K562 (cell line): ENCODE data around the gene PPP1R36. TPM values are rescaled to one million over a fixed set of nuclear protein-coding genes. Genes with fewer than 3 reads are reported as not detected.

Experiments used
- ATAC-seq: fragments of 200-7000 bp; cut with Tn5 transposase; 3 replicates; pipeline ENCODE4 v1.9.1; 2020; ENCODE audit warnings: moderate library complexity
- BruUV-seq: library from RNA; stranded (reverse); fragments of 400-500 nt; replicated peaks from 2 replicates; lab custom pipeline; 2021; lab: Mats Ljungman, UMichigan
- CTCF ChIA-PET: fragments of 300-600 bp; formaldehyde crosslinking; extraction: SDS; loops from one replicate; lab custom pipeline; 2021; ENCODE audit warnings: low intra/inter-chr PET ratio; lab: Yijun Ruan, JAX
- POLR2A ChIA-PET: fragments of 300-600, 350-650 bp; sonication (Branson Sonifier 250); formaldehyde crosslinking; extraction: SDS; loops from one replicate; lab custom pipeline; 2021; ENCODE audit warnings: antibody characterized with exemption, inconsistent platforms; lab: Yijun Ruan, JAX
- DNase-seq, 4 experiments: peaks; one replicate each; pipeline versions ENCODE4 v3.0.0 to v3.0.0-alpha.2; 2011 to 2018; ENCODE audit warnings: low spot score in 3 of 4, mixed read lengths in 3 of 4; ENCODE audit errors: extremely low read depth in 1 of 4
- FAIRE-seq: peaks from 2 replicates; lab custom pipeline; 2011; peaks lifted over from hg19 to GRCh38; lab: Jason Lieb, UNC
- H2AFZ ChIP-seq: 2 replicates; pipeline ENCODE4 v1.6.0; 2011; ENCODE audit warnings: low read depth, low read length, control low read depth, inconsistent platforms
- H3K27ac ChIP-seq: fragments of 200-600 bp; 3 replicates; pipeline ENCODE4 v1.8.0; 2011; ENCODE audit warnings: low read depth, mild to moderate bottlenecking, control low read depth, inconsistent platforms, low read length, moderate library complexity, mixed read lengths; ENCODE audit errors: extremely low read depth
- H3K27me3 ChIP-seq, 2 experiments: fragments of 300-600 bp in 1 of 2; 2 replicates in 1 of 2; 3 replicates in 1 of 2; pipeline versions ENCODE4 v1.6.0 to v1.8.0; 2011; ENCODE audit warnings: inconsistent platforms in 2 of 2, low read length in 2 of 2, mild to moderate bottlenecking in 1 of 2, mixed read lengths in 1 of 2, moderate library complexity in 1 of 2; ENCODE audit not compliant: control insufficient read depth in 2 of 2, insufficient read depth in 2 of 2
- H3K36me3 ChIP-seq: fragments of 300-600 bp; 3 replicates; pipeline ENCODE4 v1.8.0; 2011; ENCODE audit warnings: mild to moderate bottlenecking, low read length, inconsistent platforms; ENCODE audit not compliant: control insufficient read depth, insufficient read depth
- H3K4me1 ChIP-seq, 2 experiments: fragments of 200-600 bp in 1 of 2; replicated peaks in 1 of 2; 2 replicates in 1 of 2; 3 replicates in 1 of 2; pipeline versions ENCODE4 v1.5.1 to v1.8.0; 2011; ENCODE audit warnings: inconsistent platforms in 2 of 2, low read length in 2 of 2, mild to moderate bottlenecking in 1 of 2, mixed read lengths in 1 of 2, moderate library complexity in 1 of 2; ENCODE audit not compliant: control insufficient read depth in 2 of 2, insufficient read depth in 2 of 2
- H3K4me2 ChIP-seq: 2 replicates; pipeline ENCODE4 v1.6.1; 2011; ENCODE audit warnings: low read length, control low read depth, inconsistent platforms, mixed read lengths; ENCODE audit not compliant: insufficient read depth
- H3K4me3 ChIP-seq: fragments of 200-600 bp; sonication (generic), shearing (Covaris generic); 2 replicates; pipeline ENCODE4 v1.5.1; 2016; ENCODE audit warnings: control low read depth, inconsistent platforms
- H3K79me2 ChIP-seq: fragments of 200-600 bp; 3 replicates; pipeline ENCODE4 v1.8.0; 2011; ENCODE audit warnings: low read length, inconsistent platforms; ENCODE audit not compliant: control insufficient read depth, insufficient read depth
- H3K9ac ChIP-seq, 2 experiments: 2 replicates each; pipeline versions ENCODE4 v1.6.0 to v1.6.1; 2011; ENCODE audit warnings: low read depth in 2 of 2, low read length in 2 of 2, control low read depth in 1 of 2, inconsistent platforms in 1 of 2, mild to moderate bottlenecking in 1 of 2, mixed read lengths in 1 of 2; ENCODE audit not compliant: insufficient read depth in 1 of 2
- H3K9me1 ChIP-seq: one replicate; pipeline ENCODE4 v1.6.0; 2011; ENCODE audit warnings: inconsistent platforms, mild to moderate bottlenecking, low read length, moderate library complexity; ENCODE audit not compliant: control insufficient read depth, insufficient read depth
- H3K9me3 ChIP-seq: replicated peaks from 2 replicates; pipeline ENCODE4 v1.5.1; 2011; ENCODE audit warnings: low read depth, low read length, inconsistent platforms; ENCODE audit not compliant: control insufficient read depth, insufficient read depth
- H4K20me1 ChIP-seq: replicated peaks from 2 replicates; pipeline ENCODE4 v1.6.1; 2011; ENCODE audit warnings: low read length, inconsistent platforms, mixed read lengths; ENCODE audit not compliant: control insufficient read depth, insufficient read depth
- CBX3 ChIP-seq, 2 experiments: IDR thresholded peaks; 1 replicate in 1 of 2; 2 replicates in 1 of 2; pipeline ENCODE4 v1.6.1; 2012; ENCODE audit warnings: inconsistent platforms in 2 of 2, low read length in 2 of 2, borderline replicate concordance in 1 of 2, control low read depth in 1 of 2
- EP400 ChIP-seq: fragments of 450-650 bp; IDR thresholded peaks from 2 replicates; pipeline ENCODE4 v1.6.1; 2017; ENCODE audit warnings: antibody characterized with exemption, mild to moderate bottlenecking, moderate library complexity
- NCOA6 ChIP-seq: fragments of 450-650 bp; IDR thresholded peaks from 2 replicates; pipeline ENCODE4 v1.6.1; 2017; ENCODE audit warnings: mild to moderate bottlenecking
- POLR2B ChIP-seq: fragments of 450-650 bp; IDR thresholded peaks from 2 replicates; pipeline ENCODE4 v1.6.1; 2018; ENCODE audit warnings: low read depth; ENCODE audit not compliant: partially characterized antibody
- POLR3G ChIP-seq: IDR thresholded peaks from 2 replicates; pipeline ENCODE4 v1.6.1; 2011; ENCODE audit not compliant: insufficient read length, insufficient replicate concordance; ENCODE audit errors: extremely low read depth
- SIN3B ChIP-seq: fragments of 450-650 bp; IDR thresholded peaks from 2 replicates; pipeline ENCODE4 v1.6.1; 2017; ENCODE audit warnings: low read depth, mild to moderate bottlenecking, moderate library complexity
- TAF15 ChIP-seq: fragments of 200-400 bp; formaldehyde crosslinking; IDR thresholded peaks from 2 replicates; pipeline ENCODE4 v1.6.1; 2017; ENCODE audit warnings: mild to moderate bottlenecking, low read depth, low read length, moderate library complexity
- TCF3 ChIP-seq: sonication (generic); formaldehyde crosslinking; IDR thresholded peaks from 2 replicates; pipeline ENCODE4 v1.4.0; 2020; ENCODE audit warnings: mild to moderate bottlenecking, missing genetic modification reagents
- TOE1 ChIP-seq, 2 experiments: fragments of 450-650 bp in 1 of 2; sonication (generic) in 1 of 2; formaldehyde crosslinking in 1 of 2; IDR thresholded peaks; 2 replicates each; pipeline versions ENCODE4 v1.7.1 to v1.8.0; 2016 to 2022; ENCODE audit warnings: borderline replicate concordance in 2 of 2, mild to moderate bottlenecking in 2 of 2, antibody characterized with exemption in 1 of 2, inconsistent platforms in 1 of 2, low read depth in 1 of 2, missing genetic modification reagents in 1 of 2, moderate library complexity in 1 of 2
- TSC22D4 ChIP-seq: fragments of 450-650 bp; IDR thresholded peaks from 2 replicates; pipeline ENCODE4 v1.6.1; 2016; ENCODE audit warnings: missing genetic modification characterization, missing biosample characterization, control low read depth
- ZNF507 ChIP-seq: conservative IDR thresholded peaks from 2 replicates; pipeline ENCODE4 v1.6.1; 2017; ENCODE audit warnings: missing genetic modification characterization, missing compliant biosample characterization
- WGBS: fragments of 100-300 bp; shearing (Covaris generic); methylation state at CpG from one replicate; pipeline ENCODE4 v1.1.6; 2016; ENCODE audit warnings: low coverage, mixed read lengths; ENCODE audit not compliant: insufficient coverage; ENCODE audit errors: missing lambda C conversion rate; 5-methylcytosine and 5-hydroxymethylcytosine counted together
- in situ Hi-C: fragments of 300-500 bp; cut with MboI; formaldehyde crosslinking; loops from 4 replicates; pipeline ENCODE4 v1.15.0; 2018; ENCODE audit warnings: inconsistent platforms, mixed read lengths
- intact Hi-C: fragments of 100-400 bp; cut with micrococcal nuclease; formaldehyde crosslinking; loops from 2 replicates; pipeline ENCODE4 v1.14.2; 2022
- polyA plus RNA-seq, 8 experiments: library from polyadenylated mRNA; depleted of rRNA in 4 of 8; stranded (reverse) in 5 of 8; unstranded in 3 of 8; fragments of >200 nt; fragmentation: Nextera tagmentation in 2 of 8; fragmentation: Illumina TruSeq in 1 of 8; extraction: Ambion mirVana in 2 of 8; extraction: Trizol in 1 of 8; gene quantifications; 2 replicates each; pipeline versions ENCODE4 v1.2.1 to v1.2.3, GENCODE V29; 2011 to 2014; ENCODE audit warnings: inconsistent platforms in 1 of 8, missing spikeins in 1 of 8
- total RNA-seq, 7 experiments: library from RNA; depleted of rRNA in 6 of 7; stranded (reverse); fragments of >200 nt in 6 of 7; fragmentation: Illumina TruSeq in 2 of 7; extraction: Trizol in 2 of 7; gene quantifications; 2 replicates each; pipeline versions ENCODE4 v1.2.1 to v1.2.3, GENCODE V29; 2011 to 2021; ENCODE audit warnings: low replicate concordance in 1 of 7
- TF ChIP-seq, protein P1 (sequence below): fragments of 450-650 bp; IDR thresholded peaks from 2 replicates; pipeline ENCODE4 v1.7.0; 2016; ENCODE audit warnings: borderline replicate concordance

Gene PPP1R36
- total and polyA plus RNA-seq, 9 of the 15 experiments (the other 6 are each of a cell fraction or from before 2014, with no cell fraction given) = 0.29 TPM; not detected in 8

DNA sequence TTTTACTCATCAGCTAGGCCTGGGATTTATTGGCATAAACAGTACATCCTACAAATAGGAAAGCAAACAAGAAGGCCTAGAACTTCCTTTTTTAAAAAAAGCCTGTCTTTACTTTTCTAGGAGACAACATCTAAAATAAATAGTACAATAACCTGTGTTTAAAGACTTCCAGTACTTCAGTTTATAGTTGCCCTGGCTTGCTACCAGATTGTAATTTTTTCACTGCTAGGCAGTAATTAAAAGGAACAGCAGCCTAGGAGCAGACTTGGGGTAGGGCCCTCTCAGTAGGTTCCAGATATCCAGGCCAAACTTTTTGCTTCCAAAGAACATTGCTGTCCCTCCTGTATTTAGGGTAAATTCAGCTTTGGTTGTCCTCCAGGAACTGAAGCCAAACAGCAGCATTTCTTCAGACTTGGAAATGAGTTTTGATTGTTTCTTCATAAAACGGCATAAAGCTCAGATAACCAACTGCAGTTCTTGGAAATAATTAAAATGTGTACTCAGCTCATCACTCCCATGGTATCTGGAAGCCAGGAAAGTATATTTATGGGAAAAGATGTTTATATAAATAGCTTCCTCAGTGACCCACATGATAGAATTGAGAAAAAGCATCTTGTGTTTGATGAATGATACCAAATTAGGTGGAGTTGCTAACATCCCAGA, 61.7 kb downstream of the PPP1R36 start:
- no peak for FAIRE-seq
- H3K9ac ChIP-seq = no peak overlapping the region
- H3K9me3 ChIP-seq = no peaks in the 10 kb centered on the region
- no peaks in the 10 kb centered on the region for H3K79me2 ChIP-seq
- H3K4me2 ChIP-seq = no peak overlapping the region
- ATAC-seq = no peak
- DNase-seq = no peak
- 9% methylated on average over 1 of the region's 1 CpG for WGBS
- H4K20me1 ChIP-seq = no peaks in the 10 kb centered on the region
- H3K9me1 ChIP-seq = no peaks in the 10 kb centered on the region
- no TSS peak for BruUV-seq
- CTCF ChIA-PET = no interaction called here
- POLR2A ChIA-PET = interaction anchor here (1.4 kb wide), 2 partner anchors 8 to 25 kb away, joined by 3 to 4 read pairs; no protein-coding TSS in a partner anchor
- peaks cover 5 to 7% of the 10 kb centered on the region in 2 experiments; a peak in 3 of 5 replicates for H3K27me3 ChIP-seq
- H3K4me3 ChIP-seq = no peak overlapping the region
- H2AFZ ChIP-seq = no peak overlapping the region
- intact Hi-C loops (no loop called here), in situ Hi-C loops (no loop called here)
- H3K27ac ChIP-seq = no peak overlapping the region
- no peaks in the 10 kb centered on the region for H3K4me1 ChIP-seq
- H3K36me3 ChIP-seq = no peaks in the 10 kb centered on the region
- TF ChIP-seq CBX3 (IDR thresholded peaks at IDR 0.05; ENCODE audit: borderline replicate concordance in 1 of 2, low read length in 2 of 2) (no peak), TCF3 (CRISPR knock-in tag) (no peak), SIN3B (no peak), ZNF507 (tag) (no peak), TOE1 (IDR thresholded peaks at IDR 0.05; ENCODE audit: borderline replicate concordance) (no peak), TOE1 (CRISPR knock-in tag; IDR thresholded peaks at IDR 0.05; ENCODE audit: borderline replicate concordance, low read depth) (no peak), TAF15 (no peak), POLR2B (no peak), NCOA6 (no peak), POLR3G (no peak), TSC22D4 (tag) (no peak), EP400 (no peak)
- TF ChIP-seq, protein P1, sequence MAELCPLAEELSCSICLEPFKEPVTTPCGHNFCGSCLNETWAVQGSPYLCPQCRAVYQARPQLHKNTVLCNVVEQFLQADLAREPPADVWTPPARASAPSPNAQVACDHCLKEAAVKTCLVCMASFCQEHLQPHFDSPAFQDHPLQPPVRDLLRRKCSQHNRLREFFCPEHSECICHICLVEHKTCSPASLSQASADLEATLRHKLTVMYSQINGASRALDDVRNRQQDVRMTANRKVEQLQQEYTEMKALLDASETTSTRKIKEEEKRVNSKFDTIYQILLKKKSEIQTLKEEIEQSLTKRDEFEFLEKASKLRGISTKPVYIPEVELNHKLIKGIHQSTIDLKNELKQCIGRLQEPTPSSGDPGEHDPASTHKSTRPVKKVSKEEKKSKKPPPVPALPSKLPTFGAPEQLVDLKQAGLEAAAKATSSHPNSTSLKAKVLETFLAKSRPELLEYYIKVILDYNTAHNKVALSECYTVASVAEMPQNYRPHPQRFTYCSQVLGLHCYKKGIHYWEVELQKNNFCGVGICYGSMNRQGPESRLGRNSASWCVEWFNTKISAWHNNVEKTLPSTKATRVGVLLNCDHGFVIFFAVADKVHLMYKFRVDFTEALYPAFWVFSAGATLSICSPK = no peak
